IMR-90 (cell line): ENCODE data around the gene SOX3. TPM values are rescaled to one million over a fixed set of nuclear protein-coding genes. Genes with fewer than 3 reads are reported as not detected.

Source experiments
- ATAC-seq: fragments of 200-7000 bp; cut with Tn5 transposase; 2 replicates; pipeline ENCODE4 v1.9.1; 2020; ENCODE audit warnings: low read depth, mild to moderate bottlenecking, moderate library complexity
- BruUV-seq: library from RNA; stranded (reverse); fragments of 400-500 nt; replicated peaks from 2 replicates; lab custom pipeline; 2021; lab: Mats Ljungman, UMichigan
- CTCF ChIA-PET: fragments of 300-600 bp; formaldehyde crosslinking; extraction: SDS; loops from one replicate; lab custom pipeline; 2021; ENCODE audit warnings: antibody characterized with exemption; lab: Yijun Ruan, JAX
- POLR2A ChIA-PET: fragments of 300-600 bp; sonication (Branson Sonifier 250); formaldehyde crosslinking; loops from one replicate; lab custom pipeline; 2022; ENCODE audit warnings: antibody characterized with exemption; ENCODE audit not compliant: unreplicated experiment; lab: Charles Lee
- DNase-seq: peaks from one replicate; pipeline ENCODE4 v3.0.0; 2013
- H2AFZ ChIP-seq: replicated peaks from 2 replicates; pipeline ENCODE3; 2013; ENCODE audit warnings: low read length, mild to moderate bottlenecking; ENCODE audit not compliant: poor library complexity
- H2AK5ac ChIP-seq: 2 replicates; pipeline ENCODE4 v1.6.1; 2013; ENCODE audit warnings: low read depth, low read length, inconsistent platforms
- H2AK9ac ChIP-seq: replicated peaks from 2 replicates; pipeline ENCODE3; 2013; ENCODE audit warnings: mild to moderate bottlenecking, low read depth, low read length, moderate library complexity; ENCODE audit not compliant: poor library complexity
- H2BK120ac ChIP-seq: 2 replicates; pipeline ENCODE4 v1.6.1; 2013; ENCODE audit warnings: low read depth, low read length, inconsistent platforms
- H2BK15ac ChIP-seq: 3 replicates; pipeline ENCODE4 v1.6.1; 2013; ENCODE audit warnings: low read depth, low read length, inconsistent platforms
- H2BK20ac ChIP-seq: 2 replicates; pipeline ENCODE4 v1.6.1; 2013; ENCODE audit warnings: low read depth, mild to moderate bottlenecking, inconsistent platforms, low read length, moderate library complexity
- H2BK5ac ChIP-seq: 2 replicates; pipeline ENCODE4 v1.6.1; 2013; ENCODE audit warnings: mild to moderate bottlenecking, low read depth, low read length, inconsistent platforms; ENCODE audit not compliant: poor library complexity, severe bottlenecking
- H3K14ac ChIP-seq: replicated peaks from 2 replicates; pipeline ENCODE4 v1.6.1; 2013; ENCODE audit warnings: low read depth, low read length, inconsistent platforms
- H3K18ac ChIP-seq: 2 replicates; pipeline ENCODE4 v1.6.1; 2013; ENCODE audit warnings: low read depth, low read length, control low read depth
- H3K23ac ChIP-seq: 2 replicates; pipeline ENCODE4 v1.6.1; 2013; ENCODE audit warnings: low read depth, low read length, inconsistent platforms
- H3K27ac ChIP-seq: 2 replicates; pipeline ENCODE4 v1.5.1; 2013; ENCODE audit warnings: mild to moderate bottlenecking, control low read depth, low read length; ENCODE audit not compliant: insufficient read depth
- H3K27me3 ChIP-seq: 2 replicates; pipeline ENCODE4 v1.6.1; 2013; ENCODE audit warnings: low read length; ENCODE audit not compliant: control insufficient read depth, insufficient read depth
- H3K36me3 ChIP-seq: 2 replicates; pipeline ENCODE4 v1.6.1; 2013; ENCODE audit warnings: low read length, mixed read lengths; ENCODE audit not compliant: control insufficient read depth, insufficient read depth
- H3K4ac ChIP-seq: 2 replicates; pipeline ENCODE4 v1.6.1; 2013; ENCODE audit warnings: low read depth, low read length, inconsistent platforms
- H3K4me1 ChIP-seq: 2 replicates; pipeline ENCODE4 v1.6.1; 2013; ENCODE audit warnings: low read length, mixed read lengths; ENCODE audit not compliant: control insufficient read depth, insufficient read depth
- H3K4me2 ChIP-seq: 2 replicates; pipeline ENCODE4 v1.6.1; 2013; ENCODE audit warnings: low read depth, mild to moderate bottlenecking, control low read depth, low read length, moderate library complexity
- H3K4me3 ChIP-seq: 2 replicates; pipeline ENCODE4 v1.5.1; 2013; ENCODE audit warnings: low read depth, mild to moderate bottlenecking, control low read depth, low read length, moderate library complexity; ENCODE audit not compliant: insufficient read depth
- H3K56ac ChIP-seq: 2 replicates; pipeline ENCODE4 v1.6.1; 2013; ENCODE audit warnings: low read length, inconsistent platforms; ENCODE audit not compliant: insufficient read depth; ENCODE audit errors: extremely low read depth
- H3K79me1 ChIP-seq, 2 experiments: 2 replicates each; pipeline ENCODE4 v1.6.1; 2013; ENCODE audit warnings: low read length in 2 of 2, inconsistent platforms in 1 of 2, low read depth in 1 of 2
- H3K9ac ChIP-seq: 2 replicates; pipeline ENCODE4 v1.6.1; 2013; ENCODE audit warnings: low read depth, low read length, control low read depth
- H3K9me1 ChIP-seq: 2 replicates; pipeline ENCODE4 v1.6.1; 2013; ENCODE audit warnings: low read length, inconsistent platforms; ENCODE audit not compliant: insufficient read depth
- H3K9me3 ChIP-seq: 2 replicates; pipeline ENCODE4 v1.6.1; 2013; ENCODE audit warnings: low read length; ENCODE audit not compliant: control insufficient read depth, insufficient read depth
- H4K20me1 ChIP-seq: 2 replicates; pipeline ENCODE4 v1.6.1; 2013; ENCODE audit warnings: low read length, inconsistent platforms; ENCODE audit not compliant: insufficient read depth
- H4K5ac ChIP-seq: 2 replicates; pipeline ENCODE4 v1.6.1; 2013; ENCODE audit warnings: mild to moderate bottlenecking, low read depth, low read length, control low read depth
- H4K8ac ChIP-seq, 2 experiments: 2 replicates each; pipeline ENCODE4 v1.6.1; 2013; ENCODE audit warnings: low read depth in 2 of 2, low read length in 2 of 2, control low read depth in 1 of 2, inconsistent platforms in 1 of 2
- H4K91ac ChIP-seq: 2 replicates; pipeline ENCODE4 v1.6.1; 2013; ENCODE audit warnings: low read depth, low read length, inconsistent platforms; ENCODE audit not compliant: insufficient read depth
- BHLHE40 ChIP-seq: fragments of 150-350 bp; IDR thresholded peaks from 2 replicates; pipeline ENCODE4 v1.6.1; 2016; ENCODE audit warnings: mild to moderate bottlenecking, low read depth, low read length
- CEBPB ChIP-seq: IDR thresholded peaks from 2 replicates; pipeline ENCODE4 v1.6.1; 2012; ENCODE audit warnings: low read depth, low read length, improper control_type of control experiment
- CHD1 ChIP-seq: IDR thresholded peaks from 2 replicates; pipeline ENCODE4 v1.6.1; 2012; ENCODE audit warnings: low read depth, low read length, improper control_type of control experiment
- FOS ChIP-seq: fragments of 150-350 bp; IDR thresholded peaks from 2 replicates; pipeline ENCODE4 v1.6.1; 2016; ENCODE audit warnings: low read depth, low read length
- MAFK ChIP-seq: IDR thresholded peaks from 2 replicates; pipeline ENCODE4 v1.6.1; 2012; ENCODE audit warnings: low read depth, low read length, improper control_type of control experiment
- MAZ ChIP-seq: IDR thresholded peaks from 2 replicates; pipeline ENCODE4 v1.6.1; 2012; ENCODE audit warnings: low read depth, mild to moderate bottlenecking, low read length, improper control_type of control experiment, moderate library complexity, borderline replicate concordance
- MXI1 ChIP-seq: IDR thresholded peaks from 2 replicates; pipeline ENCODE4 v1.6.1; 2012; ENCODE audit warnings: low read depth, mild to moderate bottlenecking, low read length, moderate library complexity, borderline replicate concordance
- NFE2L2 ChIP-seq: fragments of 150-350 bp; IDR thresholded peaks from 2 replicates; pipeline ENCODE4 v1.6.1; 2016; ENCODE audit warnings: low read depth, mild to moderate bottlenecking, low read length
- POLR2A ChIP-seq: IDR thresholded peaks from 2 replicates; pipeline ENCODE4 v1.6.1; 2012; ENCODE audit warnings: mild to moderate bottlenecking, low read depth, low read length
- RAD21 ChIP-seq: IDR thresholded peaks from 2 replicates; pipeline ENCODE4 v1.6.1; 2012; ENCODE audit warnings: low read length, improper control_type of control experiment
- RCOR1 ChIP-seq: IDR thresholded peaks from 2 replicates; pipeline ENCODE4 v1.6.1; 2012; ENCODE audit warnings: mild to moderate bottlenecking, low read length, improper control_type of control experiment; ENCODE audit not compliant: insufficient replicate concordance
- RFX5 ChIP-seq: IDR thresholded peaks from 2 replicates; pipeline ENCODE4 v1.8.0; 2012; ENCODE audit warnings: low read depth, mild to moderate bottlenecking, low read length, moderate library complexity
- SMC3 ChIP-seq: fragments of 150-350 bp; IDR thresholded peaks from 2 replicates; pipeline ENCODE4 v1.6.1; 2016; ENCODE audit warnings: low read depth, mild to moderate bottlenecking, antibody characterized with exemption, low read length, moderate library complexity
- WGBS, 2 experiments: methylation state at CpG; one replicate each; pipeline versions ENCODE4 v1.1.5 to v1.1.7; 2013; ENCODE audit warnings: missing lambda C conversion rate in 2 of 2; ENCODE audit not compliant: insufficient read length in 1 of 2; ENCODE audit errors: extremely low coverage in 2 of 2; 5-methylcytosine and 5-hydroxymethylcytosine counted together
- dilution Hi-C: fragments of 300-500 bp; cut with HindIII; formaldehyde crosslinking; loops from one replicate; pipeline ENCODE4 v1.14.3; 2018; ENCODE audit warnings: low sequenced_read_pairs; ENCODE audit not compliant: unreplicated experiment
- in situ Hi-C: fragments of 300-500 bp; cut with MboI; formaldehyde crosslinking; loops from 3 replicates; pipeline ENCODE4 v1.14.3; 2019; ENCODE audit warnings: low sequenced_read_pairs, inconsistent platforms, mixed read lengths
- intact Hi-C: fragments of 100-400 bp; cut with micrococcal nuclease; formaldehyde crosslinking; loops from 2 replicates; pipeline ENCODE4 v1.10.0; 2022
- polyA plus RNA-seq, 3 experiments: library from polyadenylated mRNA; depleted of rRNA; stranded (reverse); fragments of >200 nt; gene quantifications; 2 replicates each; pipeline ENCODE4 v1.2.3, GENCODE V29; 2012; ENCODE audit warnings: low replicate concordance in 1 of 3
- total RNA-seq: library from RNA; depleted of rRNA; stranded (reverse); fragments of >200 nt; gene quantifications from 2 replicates; pipeline ENCODE4 v1.2.3, GENCODE V29; 2012
- TF ChIP-seq, protein P1 (sequence below): conservative IDR thresholded peaks from 2 replicates; pipeline ENCODE4 v1.5.1; 2012; ENCODE audit warnings: mild to moderate bottlenecking, low read depth, low read length, improper control_type of control experiment
- TF ChIP-seq, protein P2 (sequence below): fragments of 150-350 bp; IDR thresholded peaks from 2 replicates; pipeline ENCODE4 v1.6.1; 2016; ENCODE audit warnings: low read depth, mild to moderate bottlenecking, low read length, moderate library complexity, borderline replicate concordance
- TF ChIP-seq, protein P3 (sequence below): fragments of 150-350 bp; IDR thresholded peaks from 2 replicates; pipeline ENCODE4 v1.6.1; 2017; ENCODE audit warnings: mild to moderate bottlenecking, antibody characterized with exemption, low read length, low read depth

The SOX3 gene
- total and polyA plus RNA-seq, 2 of the 4 experiments (the other 2 are of a cell fraction) = 0.03 TPM; not detected in 1

DNA sequence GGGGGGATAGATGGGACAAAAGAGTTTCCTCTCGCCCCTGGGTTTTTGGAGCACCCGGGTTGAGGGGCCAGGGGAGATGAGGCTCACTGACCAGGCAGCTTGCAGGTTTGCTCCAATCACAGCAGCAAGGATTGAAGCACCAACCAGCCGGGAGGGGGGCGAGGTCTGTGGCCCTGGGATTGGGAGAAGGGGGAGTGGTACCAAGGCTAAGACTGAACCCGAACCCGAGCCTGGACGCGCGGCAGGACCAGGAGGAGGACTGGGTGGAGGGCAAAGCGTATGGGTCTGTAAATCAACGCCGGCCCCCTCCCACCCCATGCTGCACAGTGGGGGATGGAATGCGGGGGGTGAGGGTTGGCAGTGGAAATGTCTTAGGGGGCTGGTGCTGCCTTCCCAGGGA lies 3.5 kb downstream of the SOX3 start:
- H3K36me3 ChIP-seq = no peaks in the 10 kb centered on the region
- in situ Hi-C loops (no loop called here), intact Hi-C loops (loop anchor here (10.0 kb wide), 1 partner anchor 447 kb away; no protein-coding TSS in a partner anchor), dilution Hi-C loops (no loop called here)
- H3K27me3 ChIP-seq = peaks cover 55% of the 10 kb centered on the region
- H3K56ac ChIP-seq = no peak overlapping the region
- no peak overlapping the region for H4K5ac ChIP-seq
- no peak overlapping the region for H2BK15ac ChIP-seq
- H4K91ac ChIP-seq = no peak overlapping the region
- H2BK20ac ChIP-seq = no peak overlapping the region
- BruUV-seq = no TSS peak
- H3K18ac ChIP-seq = no peak overlapping the region
- no peak overlapping the region for H3K14ac ChIP-seq
- H3K9me1 ChIP-seq = no peaks in the 10 kb centered on the region
- no peaks in the 10 kb centered on the region for H4K20me1 ChIP-seq
- ATAC-seq (no peak), DNase-seq (no peak)
- no peak overlapping the region for H3K4me2 ChIP-seq
- H2BK120ac ChIP-seq = no peak overlapping the region
- WGBS, 2 experiments = no CpG with 5 or more reads among the region's 13 CpGs
- H3K9ac ChIP-seq = no peak overlapping the region
- no peak overlapping the region for H3K4ac ChIP-seq
- no peak for TF ChIP-seq CEBPB
- TF ChIP-seq NFE2L2 = no peak
- TF ChIP-seq, protein P1, sequence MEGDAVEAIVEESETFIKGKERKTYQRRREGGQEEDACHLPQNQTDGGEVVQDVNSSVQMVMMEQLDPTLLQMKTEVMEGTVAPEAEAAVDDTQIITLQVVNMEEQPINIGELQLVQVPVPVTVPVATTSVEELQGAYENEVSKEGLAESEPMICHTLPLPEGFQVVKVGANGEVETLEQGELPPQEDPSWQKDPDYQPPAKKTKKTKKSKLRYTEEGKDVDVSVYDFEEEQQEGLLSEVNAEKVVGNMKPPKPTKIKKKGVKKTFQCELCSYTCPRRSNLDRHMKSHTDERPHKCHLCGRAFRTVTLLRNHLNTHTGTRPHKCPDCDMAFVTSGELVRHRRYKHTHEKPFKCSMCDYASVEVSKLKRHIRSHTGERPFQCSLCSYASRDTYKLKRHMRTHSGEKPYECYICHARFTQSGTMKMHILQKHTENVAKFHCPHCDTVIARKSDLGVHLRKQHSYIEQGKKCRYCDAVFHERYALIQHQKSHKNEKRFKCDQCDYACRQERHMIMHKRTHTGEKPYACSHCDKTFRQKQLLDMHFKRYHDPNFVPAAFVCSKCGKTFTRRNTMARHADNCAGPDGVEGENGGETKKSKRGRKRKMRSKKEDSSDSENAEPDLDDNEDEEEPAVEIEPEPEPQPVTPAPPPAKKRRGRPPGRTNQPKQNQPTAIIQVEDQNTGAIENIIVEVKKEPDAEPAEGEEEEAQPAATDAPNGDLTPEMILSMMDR = no peak
- TF ChIP-seq RAD21 = no peak
- TF ChIP-seq POLR2A = no peak
- no peak for TF ChIP-seq BHLHE40
- no peak for TF ChIP-seq MXI1
- TF ChIP-seq, protein P2, sequence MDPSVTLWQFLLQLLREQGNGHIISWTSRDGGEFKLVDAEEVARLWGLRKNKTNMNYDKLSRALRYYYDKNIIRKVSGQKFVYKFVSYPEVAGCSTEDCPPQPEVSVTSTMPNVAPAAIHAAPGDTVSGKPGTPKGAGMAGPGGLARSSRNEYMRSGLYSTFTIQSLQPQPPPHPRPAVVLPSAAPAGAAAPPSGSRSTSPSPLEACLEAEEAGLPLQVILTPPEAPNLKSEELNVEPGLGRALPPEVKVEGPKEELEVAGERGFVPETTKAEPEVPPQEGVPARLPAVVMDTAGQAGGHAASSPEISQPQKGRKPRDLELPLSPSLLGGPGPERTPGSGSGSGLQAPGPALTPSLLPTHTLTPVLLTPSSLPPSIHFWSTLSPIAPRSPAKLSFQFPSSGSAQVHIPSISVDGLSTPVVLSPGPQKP = no peak
- no peak for TF ChIP-seq RCOR1
- TF ChIP-seq RFX5 = no peak
- TF ChIP-seq CHD1 = no peak
- TF ChIP-seq MAZ = no peak
- TF ChIP-seq, protein P3, sequence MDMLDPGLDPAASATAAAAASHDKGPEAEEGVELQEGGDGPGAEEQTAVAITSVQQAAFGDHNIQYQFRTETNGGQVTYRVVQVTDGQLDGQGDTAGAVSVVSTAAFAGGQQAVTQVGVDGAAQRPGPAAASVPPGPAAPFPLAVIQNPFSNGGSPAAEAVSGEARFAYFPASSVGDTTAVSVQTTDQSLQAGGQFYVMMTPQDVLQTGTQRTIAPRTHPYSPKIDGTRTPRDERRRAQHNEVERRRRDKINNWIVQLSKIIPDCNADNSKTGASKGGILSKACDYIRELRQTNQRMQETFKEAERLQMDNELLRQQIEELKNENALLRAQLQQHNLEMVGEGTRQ = no peak
- no peak for TF ChIP-seq SMC3
- no peak for TF ChIP-seq MAFK
- no peak for TF ChIP-seq FOS
- POLR2A ChIA-PET = no interaction called here
- H2AK5ac ChIP-seq = no peak overlapping the region
- no peak overlapping the region for H3K4me3 ChIP-seq
- H3K9me3 ChIP-seq = peaks cover 7% of the 10 kb centered on the region; the same call in 1 of the 2 replicates
- no peak overlapping the region for H3K27ac ChIP-seq
- H3K79me1 ChIP-seq = no peaks in the 10 kb centered on the region
- H3K23ac ChIP-seq = no peak overlapping the region
- H2AFZ ChIP-seq = no peak overlapping the region
- no peak overlapping the region for H2AK9ac ChIP-seq
- no peaks in the 10 kb centered on the region for H3K4me1 ChIP-seq
- no peak overlapping the region for H4K8ac ChIP-seq
- no peak overlapping the region for H2BK5ac ChIP-seq
- CTCF ChIA-PET = no interaction called here
